ENCODE data around the gene RPTOR.

RPTOR gene

DNA sequence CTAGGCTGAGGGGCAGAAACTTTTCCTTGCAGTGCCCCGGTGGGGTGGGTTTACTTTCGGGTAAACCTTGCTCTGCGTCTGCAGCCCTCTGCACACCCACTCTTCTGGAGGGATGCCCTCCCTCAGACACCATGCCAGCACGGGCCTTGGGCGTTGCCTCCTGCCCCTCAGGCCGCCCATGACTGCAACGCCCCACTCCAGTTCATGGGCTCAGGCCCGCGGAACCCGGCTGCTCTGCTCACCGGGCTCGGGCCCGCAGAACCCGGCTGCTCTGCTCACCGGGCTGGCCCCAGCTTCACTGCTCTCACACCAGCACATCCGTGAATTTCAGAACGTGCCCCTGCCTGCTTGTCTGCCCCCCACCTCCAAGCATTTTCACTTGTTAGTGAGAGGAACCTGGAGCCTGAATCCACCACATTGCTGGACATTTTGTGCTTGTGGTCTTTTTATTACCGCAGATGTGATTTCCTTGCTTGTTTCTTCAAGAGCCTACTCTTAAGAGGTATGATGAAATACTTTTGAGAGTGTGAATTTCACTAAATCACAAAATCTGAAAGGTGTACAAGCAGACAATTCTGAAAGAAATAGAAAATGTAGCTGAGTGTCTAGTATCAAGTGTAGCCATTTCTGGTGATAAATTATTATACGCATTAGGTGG is 130.9 kb downstream of the RPTOR start:
- Histone ChIP-seq H3K9me3 (ENCODE audit: control insufficient read depth in 1 of 2, low read length in 2 of 2) (no peaks in the 10 kb centered on the region), H3K27ac (ENCODE audit: low read depth, low read length) (no peak overlapping the region), H3K27me3 (ENCODE audit: control insufficient read depth in 1 of 2, insufficient read depth in 2 of 2, low read length in 2 of 2) (no peaks in the 10 kb centered on the region), H3K4me3 (ENCODE audit: low read depth in 1 of 2, low read length in 2 of 2) (no peak overlapping the region), H3K9ac (ENCODE audit: low read depth in 1 of 2, low read length in 2 of 2) (no peak overlapping the region), H3K36me3 (ENCODE audit: control insufficient read depth in 1 of 2, insufficient read depth in 2 of 2, low read length in 2 of 2) (no peaks in the 10 kb centered on the region), H3K4me1 (ENCODE audit: control insufficient read depth in 1 of 2, insufficient read depth in 2 of 2, low read length in 2 of 2) (peaks cover 0 to 14% of the 10 kb centered on the region in 2 donors)

DNA sequence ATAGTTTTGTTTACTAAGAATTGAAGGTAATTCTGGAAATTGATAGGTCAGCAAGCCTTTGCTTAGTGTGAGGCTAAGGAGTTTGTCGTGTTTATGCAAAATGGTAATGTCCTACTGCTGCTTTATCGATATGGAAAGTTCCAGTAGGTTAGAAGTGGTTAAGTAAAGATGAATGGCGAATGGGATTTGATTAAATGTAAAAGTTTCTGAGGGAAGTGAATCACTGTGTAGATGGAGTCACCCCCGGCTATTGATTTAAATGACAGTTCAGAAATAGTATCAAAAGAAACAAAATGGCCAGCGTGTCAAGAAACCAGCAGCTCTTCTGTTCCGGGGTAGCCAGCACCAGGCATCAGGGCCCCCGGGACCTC is 131.4 kb downstream of the RPTOR start:
- Histone ChIP-seq H3K9me3 (ENCODE audit: control insufficient read depth in 1 of 2, low read length in 2 of 2) (no peaks in the 10 kb centered on the region), H3K9ac (ENCODE audit: low read depth in 1 of 2, low read length in 2 of 2) (no peak overlapping the region), H3K36me3 (ENCODE audit: control insufficient read depth in 1 of 2, insufficient read depth in 2 of 2, low read length in 2 of 2) (no peaks in the 10 kb centered on the region), H3K27me3 (ENCODE audit: control insufficient read depth in 1 of 2, insufficient read depth in 2 of 2, low read length in 2 of 2) (no peaks in the 10 kb centered on the region), H3K27ac (ENCODE audit: low read depth, low read length) (no peak overlapping the region), H3K4me1 (ENCODE audit: control insufficient read depth in 1 of 2, insufficient read depth in 2 of 2, low read length in 2 of 2) (peaks cover 0 to 12% of the 10 kb centered on the region in 2 donors), H3K4me3 (ENCODE audit: low read depth in 1 of 2, low read length in 2 of 2) (no peak overlapping the region)

DNA sequence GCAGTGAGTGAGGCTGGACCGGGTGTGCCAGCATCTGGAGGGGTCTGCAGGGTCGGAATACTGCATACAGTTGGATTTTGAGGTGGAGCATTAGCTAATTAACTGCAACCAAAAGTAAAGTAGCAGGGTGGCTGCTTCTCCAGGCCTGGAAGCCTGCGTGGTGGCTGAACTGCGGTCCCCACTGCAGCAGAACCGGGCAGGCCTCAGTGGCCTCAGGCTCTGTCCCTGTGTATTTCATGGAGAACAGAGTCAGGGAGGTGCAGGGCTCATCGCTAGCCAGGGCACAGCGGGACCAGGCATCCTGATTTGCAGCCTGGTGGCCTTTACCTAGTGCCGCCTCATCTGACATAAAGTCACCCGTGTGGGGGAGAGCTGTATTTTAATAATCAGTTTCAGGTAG is 131.9 kb downstream of the RPTOR start:
- Histone ChIP-seq H3K9me3 (ENCODE audit: control insufficient read depth in 1 of 2, low read length in 2 of 2) (no peaks in the 10 kb centered on the region), H3K36me3 (ENCODE audit: control insufficient read depth in 1 of 2, insufficient read depth in 2 of 2, low read length in 2 of 2) (no peaks in the 10 kb centered on the region), H3K27me3 (ENCODE audit: control insufficient read depth in 1 of 2, insufficient read depth in 2 of 2, low read length in 2 of 2) (no peaks in the 10 kb centered on the region), H3K9ac (ENCODE audit: low read depth in 1 of 2, low read length in 2 of 2) (no peak overlapping the region), H3K27ac (ENCODE audit: low read depth, low read length) (no peak overlapping the region), H3K4me1 (ENCODE audit: control insufficient read depth in 1 of 2, insufficient read depth in 2 of 2, low read length in 2 of 2) (peaks cover 0 to 8% of the 10 kb centered on the region in 2 donors), H3K4me3 (ENCODE audit: low read depth in 1 of 2, low read length in 2 of 2) (no peak overlapping the region)

DNA sequence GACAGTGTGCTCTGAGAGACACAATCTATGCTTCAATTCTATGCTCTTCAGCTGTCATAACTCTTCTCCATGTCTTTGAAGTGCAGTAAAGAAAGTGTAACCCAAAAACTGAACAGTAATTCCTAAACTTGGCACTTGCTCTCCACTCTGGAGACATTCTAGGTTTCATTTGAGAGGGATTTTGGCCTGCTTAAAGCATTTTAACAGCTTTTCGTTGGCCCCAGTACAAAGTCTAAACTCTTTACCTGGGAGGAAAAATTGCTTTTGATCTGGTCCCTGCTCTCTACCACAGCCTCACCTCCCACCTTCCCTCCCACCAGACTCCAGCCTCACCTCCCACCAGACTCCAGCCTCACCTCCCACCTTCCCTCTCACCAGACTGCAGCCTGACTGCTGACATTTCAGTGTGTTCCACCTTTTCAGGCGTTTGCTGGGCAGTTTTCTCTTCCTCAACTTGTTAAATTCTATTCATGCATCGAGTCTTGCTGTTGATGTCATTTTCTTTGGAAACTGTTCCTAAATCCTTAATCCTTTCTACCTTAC is 132.6 kb downstream of the RPTOR start:
- H3K27ac ChIP-seq (ENCODE audit: low read depth, low read length): no peak overlapping the region
- H3K4me1 ChIP-seq (ENCODE audit: control insufficient read depth in 1 of 2, insufficient read depth in 2 of 2, low read length in 2 of 2): peaks cover 0 to 3% of the 10 kb centered on the region in 2 donors
- no peaks in the 10 kb centered on the region for H3K9me3 ChIP-seq (ENCODE audit: control insufficient read depth in 1 of 2, low read length in 2 of 2)
- no peak overlapping the region for H3K4me3 ChIP-seq (ENCODE audit: low read depth in 1 of 2, low read length in 2 of 2)
- no peak overlapping the region for H3K9ac ChIP-seq (ENCODE audit: low read depth in 1 of 2, low read length in 2 of 2)
- H3K36me3 ChIP-seq (ENCODE audit: control insufficient read depth in 1 of 2, insufficient read depth in 2 of 2, low read length in 2 of 2): no peaks in the 10 kb centered on the region
- no peaks in the 10 kb centered on the region for H3K27me3 ChIP-seq (ENCODE audit: control insufficient read depth in 1 of 2, insufficient read depth in 2 of 2, low read length in 2 of 2)

DNA sequence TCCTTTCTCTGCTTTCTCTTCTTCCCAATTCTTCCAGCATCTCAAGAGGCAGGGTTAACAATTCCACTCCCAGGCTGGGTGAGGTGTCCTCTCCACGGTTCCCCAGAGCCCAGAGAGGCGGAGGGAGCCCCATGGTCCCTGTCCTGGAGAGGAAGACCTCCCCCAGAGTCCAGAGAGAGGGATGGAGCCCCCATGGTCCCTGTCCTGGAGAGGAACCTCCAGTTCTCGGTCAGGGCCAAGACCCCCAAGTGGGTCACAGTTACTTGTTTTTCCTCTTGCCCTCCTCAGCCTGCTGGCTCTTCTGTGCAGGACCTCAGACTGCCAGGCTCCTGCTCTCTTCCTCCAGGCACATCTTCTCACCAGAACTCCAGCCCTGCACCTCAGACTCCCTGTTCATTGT is 135.2 kb downstream of the RPTOR start:
- no peaks in the 10 kb centered on the region for H3K9me3 ChIP-seq (ENCODE audit: control insufficient read depth in 1 of 2, low read length in 2 of 2)
- H3K27me3 ChIP-seq (ENCODE audit: control insufficient read depth in 1 of 2, insufficient read depth in 2 of 2, low read length in 2 of 2): no peaks in the 10 kb centered on the region
- H3K4me3 ChIP-seq (ENCODE audit: low read depth in 1 of 2, low read length in 2 of 2): no peak overlapping the region
- no peaks in the 10 kb centered on the region for H3K36me3 ChIP-seq (ENCODE audit: control insufficient read depth in 1 of 2, insufficient read depth in 2 of 2, low read length in 2 of 2)
- no peaks in the 10 kb centered on the region for H3K4me1 ChIP-seq (ENCODE audit: control insufficient read depth in 1 of 2, insufficient read depth in 2 of 2, low read length in 2 of 2)
- no peak overlapping the region for H3K27ac ChIP-seq (ENCODE audit: low read depth, low read length)
- no peak overlapping the region for H3K9ac ChIP-seq (ENCODE audit: low read depth in 1 of 2, low read length in 2 of 2)

DNA sequence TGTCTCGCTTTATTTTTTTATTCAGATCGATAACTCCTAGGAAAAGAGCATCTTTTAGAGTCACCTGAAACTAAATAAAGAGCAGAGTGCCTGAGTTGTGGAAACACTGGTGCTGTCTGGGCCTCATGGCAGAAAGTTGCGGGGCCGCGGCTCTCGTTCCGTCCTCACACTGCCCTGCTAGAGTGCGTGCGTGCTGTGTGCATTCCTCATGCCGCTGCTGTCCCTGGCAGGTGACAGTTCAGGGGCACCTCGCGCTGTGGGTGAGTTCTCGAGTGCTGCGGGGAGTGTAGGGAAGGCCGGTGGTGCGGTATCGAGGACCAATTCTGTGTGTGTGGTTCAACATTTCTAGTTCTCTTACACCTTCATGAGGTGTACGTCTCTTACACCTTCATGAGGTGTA is 136.6 kb downstream of the RPTOR start:
- Histone ChIP-seq H3K4me3 (ENCODE audit: low read depth in 1 of 2, low read length in 2 of 2) (no peak overlapping the region), H3K27ac (ENCODE audit: low read depth, low read length) (no peak overlapping the region), H3K9me3 (ENCODE audit: control insufficient read depth in 1 of 2, low read length in 2 of 2) (no peaks in the 10 kb centered on the region), H3K4me1 (ENCODE audit: control insufficient read depth in 1 of 2, insufficient read depth in 2 of 2, low read length in 2 of 2) (no peaks in the 10 kb centered on the region), H3K36me3 (ENCODE audit: control insufficient read depth in 1 of 2, insufficient read depth in 2 of 2, low read length in 2 of 2) (no peaks in the 10 kb centered on the region), H3K27me3 (ENCODE audit: control insufficient read depth in 1 of 2, insufficient read depth in 2 of 2, low read length in 2 of 2) (no peaks in the 10 kb centered on the region), H3K9ac (ENCODE audit: low read depth in 1 of 2, low read length in 2 of 2) (no peak overlapping the region)

DNA sequence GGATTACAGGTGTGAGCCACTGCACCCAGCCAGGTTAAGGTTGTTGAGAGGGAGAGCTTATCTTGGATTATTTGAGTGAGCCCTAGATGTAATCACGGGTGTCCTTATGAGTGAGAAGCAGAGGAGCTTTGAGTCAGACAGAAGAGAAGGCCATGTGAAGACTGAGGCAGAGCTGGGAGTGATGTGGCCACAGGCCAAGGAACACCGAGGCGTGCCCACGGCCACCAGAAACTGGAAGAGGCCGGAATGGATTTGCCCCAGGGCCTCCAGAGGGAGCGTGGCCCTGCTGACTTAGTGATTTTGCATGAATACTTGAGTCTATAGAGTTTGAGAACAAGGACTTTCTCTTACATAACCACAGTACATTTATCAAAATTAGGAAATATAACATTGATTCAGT is 137.7 kb downstream of the RPTOR start:
- Histone ChIP-seq H3K27ac (ENCODE audit: low read depth, low read length) (no peak overlapping the region), H3K9ac (ENCODE audit: low read depth in 1 of 2, low read length in 2 of 2) (no peak overlapping the region), H3K36me3 (ENCODE audit: control insufficient read depth in 1 of 2, insufficient read depth in 2 of 2, low read length in 2 of 2) (no peaks in the 10 kb centered on the region), H3K4me3 (ENCODE audit: low read depth in 1 of 2, low read length in 2 of 2) (no peak overlapping the region), H3K4me1 (ENCODE audit: control insufficient read depth in 1 of 2, insufficient read depth in 2 of 2, low read length in 2 of 2) (no peaks in the 10 kb centered on the region), H3K27me3 (ENCODE audit: control insufficient read depth in 1 of 2, insufficient read depth in 2 of 2, low read length in 2 of 2) (no peaks in the 10 kb centered on the region), H3K9me3 (ENCODE audit: control insufficient read depth in 1 of 2, low read length in 2 of 2) (no peaks in the 10 kb centered on the region)

DNA sequence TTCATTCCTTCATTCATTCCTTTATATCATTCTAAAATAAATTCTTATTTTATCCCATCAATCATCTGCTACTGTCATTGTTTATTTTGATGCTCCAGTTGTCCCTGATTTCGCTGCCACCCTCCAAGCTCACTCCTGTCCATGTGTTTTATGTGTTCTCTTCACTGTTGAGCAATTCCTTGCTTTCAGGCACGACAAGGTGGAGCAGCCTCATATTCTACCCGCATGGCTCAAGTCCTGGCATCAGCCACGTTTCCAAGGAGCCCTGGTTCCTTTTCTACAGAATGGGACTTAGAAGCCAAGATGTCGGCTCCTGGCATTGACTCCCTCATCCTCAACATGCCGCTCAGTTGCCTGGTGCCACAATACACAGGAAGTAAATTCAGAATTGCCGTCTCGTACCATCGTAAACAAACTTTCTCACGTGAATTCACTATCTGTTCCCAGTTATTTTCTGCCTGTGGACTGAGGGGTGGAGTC is 139.0 kb downstream of the RPTOR start:
- no peak overlapping the region for H3K27ac ChIP-seq (ENCODE audit: low read depth, low read length)
- no peaks in the 10 kb centered on the region for H3K4me1 ChIP-seq (ENCODE audit: control insufficient read depth in 1 of 2, insufficient read depth in 2 of 2, low read length in 2 of 2)
- H3K9ac ChIP-seq (ENCODE audit: low read depth in 1 of 2, low read length in 2 of 2): no peak overlapping the region
- no peaks in the 10 kb centered on the region for H3K9me3 ChIP-seq (ENCODE audit: control insufficient read depth in 1 of 2, low read length in 2 of 2)
- H3K4me3 ChIP-seq (ENCODE audit: low read depth in 1 of 2, low read length in 2 of 2): no peak overlapping the region
- no peaks in the 10 kb centered on the region for H3K27me3 ChIP-seq (ENCODE audit: control insufficient read depth in 1 of 2, insufficient read depth in 2 of 2, low read length in 2 of 2)
- H3K36me3 ChIP-seq (ENCODE audit: control insufficient read depth in 1 of 2, insufficient read depth in 2 of 2, low read length in 2 of 2): no peaks in the 10 kb centered on the region

DNA sequence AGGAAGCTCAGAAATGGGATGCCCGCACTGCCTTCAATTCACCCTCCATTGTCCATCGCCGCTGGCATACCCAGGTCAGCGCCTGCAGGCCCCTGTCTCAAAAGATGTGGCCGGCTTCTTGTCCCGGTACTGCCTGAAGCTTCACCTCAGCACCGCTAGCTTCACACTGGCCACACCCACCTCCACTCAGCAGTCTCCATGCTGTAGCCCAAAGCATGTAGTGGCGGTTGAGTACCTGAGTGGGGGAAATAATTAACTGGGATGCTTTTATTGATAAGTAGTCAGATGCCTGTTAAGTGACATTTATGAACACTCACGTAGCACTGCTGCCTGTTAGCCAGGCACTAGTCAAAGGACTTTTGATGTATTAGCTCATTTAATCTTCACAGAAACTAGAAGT is 143.2 kb downstream of the RPTOR start:
- Histone ChIP-seq H3K4me1 (ENCODE audit: control insufficient read depth in 1 of 2, insufficient read depth in 2 of 2, low read length in 2 of 2) (no peaks in the 10 kb centered on the region), H3K4me3 (ENCODE audit: low read depth in 1 of 2, low read length in 2 of 2) (no peak overlapping the region), H3K36me3 (ENCODE audit: control insufficient read depth in 1 of 2, insufficient read depth in 2 of 2, low read length in 2 of 2) (no peaks in the 10 kb centered on the region), H3K9ac (ENCODE audit: low read depth in 1 of 2, low read length in 2 of 2) (no peak overlapping the region), H3K27me3 (ENCODE audit: control insufficient read depth in 1 of 2, insufficient read depth in 2 of 2, low read length in 2 of 2) (no peaks in the 10 kb centered on the region), H3K27ac (ENCODE audit: low read depth, low read length) (no peak overlapping the region), H3K9me3 (ENCODE audit: control insufficient read depth in 1 of 2, low read length in 2 of 2) (no peaks in the 10 kb centered on the region)

DNA sequence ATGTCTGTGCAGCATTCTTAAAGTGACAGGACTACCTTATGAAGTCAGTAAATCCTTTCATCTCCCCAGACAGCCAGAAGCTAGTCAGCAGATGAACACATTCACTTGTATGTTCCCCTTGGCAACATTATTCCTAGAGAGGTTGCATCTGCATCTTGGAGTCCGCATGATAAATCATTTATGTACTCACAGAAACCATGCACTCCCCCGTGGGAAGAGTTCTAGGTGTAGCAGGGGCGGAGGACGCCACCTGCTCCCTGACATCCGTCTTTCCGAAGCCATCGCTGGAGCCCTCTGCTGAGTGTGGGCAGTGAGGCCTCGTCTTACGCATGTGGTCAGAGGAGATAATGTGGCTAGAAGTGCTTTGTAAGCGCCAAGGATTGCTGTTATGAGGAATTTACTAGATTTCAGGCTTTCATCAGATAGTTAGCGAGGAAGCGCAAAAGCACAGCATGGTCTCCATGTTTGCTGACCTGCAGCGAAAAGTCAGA is 144.5 kb downstream of the RPTOR start:
- Histone ChIP-seq H3K27ac (ENCODE audit: low read depth, low read length) (no peak overlapping the region), H3K4me1 (ENCODE audit: control insufficient read depth in 1 of 2, insufficient read depth in 2 of 2, low read length in 2 of 2) (no peaks in the 10 kb centered on the region)

More for the DNA sequence above, 144.5 kb downstream of the RPTOR start:
- Histone ChIP-seq H3K27me3 (ENCODE audit: control insufficient read depth in 1 of 2, insufficient read depth in 2 of 2, low read length in 2 of 2) (no peaks in the 10 kb centered on the region), H3K9me3 (ENCODE audit: control insufficient read depth in 1 of 2, low read length in 2 of 2) (no peaks in the 10 kb centered on the region), H3K4me3 (ENCODE audit: low read depth in 1 of 2, low read length in 2 of 2) (no peak overlapping the region), H3K36me3 (ENCODE audit: control insufficient read depth in 1 of 2, insufficient read depth in 2 of 2, low read length in 2 of 2) (no peaks in the 10 kb centered on the region), H3K9ac (ENCODE audit: low read depth in 1 of 2, low read length in 2 of 2) (no peak overlapping the region)
